Neural progenitor cell (in vitro differentiated cells): ENCODE data around the gene RHOF. TPM values are rescaled to one million over a fixed set of nuclear protein-coding genes. Genes with fewer than 3 reads are reported as not detected.

Experiments
- DNase-seq: peaks from one replicate; pipeline ENCODE4 v3.0.0-alpha.2; 2016; ENCODE audit warnings: low spot score
- H2AFZ ChIP-seq: fragments of 200-600 bp; sonication (generic); replicated peaks from 2 replicates; pipeline ENCODE4 v1.6.1; 2016; ENCODE audit warnings: antibody characterized with exemption
- H3F3A ChIP-seq: fragments of 200-600 bp; sonication (generic); 2 replicates; pipeline ENCODE4 v1.6.1; 2016; ENCODE audit warnings: antibody characterized with exemption, low read depth
- H3K27ac ChIP-seq: fragments of 200-600 bp; sonication (generic); 2 replicates; pipeline ENCODE4 v1.5.1; 2016; ENCODE audit warnings: mild to moderate bottlenecking
- H3K27me3 ChIP-seq: fragments of 200-600 bp; sonication (generic); 2 replicates; pipeline ENCODE4 v1.6.1; 2016; ENCODE audit warnings: mild to moderate bottlenecking, moderate library complexity
- H3K36me3 ChIP-seq: fragments of 200-600 bp; sonication (generic); 2 replicates; pipeline ENCODE4 v1.5.1; 2016
- H3K4me1 ChIP-seq: fragments of 200-600 bp; sonication (generic); 2 replicates; pipeline ENCODE4 v1.6.1; 2016; ENCODE audit warnings: mixed run types
- H3K4me2 ChIP-seq: fragments of 200-600 bp; sonication (generic); 2 replicates; pipeline ENCODE4 v1.6.1; 2016
- H3K4me3 ChIP-seq: fragments of 200-600 bp; sonication (generic); 2 replicates; pipeline ENCODE4 v1.5.1; 2016
- H3K79me2 ChIP-seq: fragments of 200-600 bp; sonication (generic); 2 replicates; pipeline ENCODE4 v1.6.1; 2016; ENCODE audit warnings: low read depth
- H3K9ac ChIP-seq: fragments of 200-600 bp; sonication (generic); 2 replicates; pipeline ENCODE4 v1.6.1; 2016
- H3K9me3 ChIP-seq: fragments of 200-600 bp; sonication (generic); 2 replicates; pipeline ENCODE4 v1.5.1; 2016; ENCODE audit warnings: low read depth
- H4K20me1 ChIP-seq: fragments of 200-600 bp; sonication (generic); 2 replicates; pipeline ENCODE4 v1.6.1; 2016; ENCODE audit warnings: low read depth
- H3K27ac Mint-ChIP-seq: 3 replicates; pipeline ENCODE4 v1.8.0; 2021; ENCODE audit warnings: mixed read lengths
- H3K27me3 Mint-ChIP-seq: 2 replicates; pipeline ENCODE4 v1.8.0; 2022; ENCODE audit warnings: low read depth, mild to moderate bottlenecking, inconsistent platforms, moderate library complexity, mixed read lengths; ENCODE audit not compliant: insufficient read depth
- H3K36me3 Mint-ChIP-seq: 3 replicates; pipeline ENCODE4 v1.8.0; 2021; ENCODE audit warnings: mixed read lengths
- H3K4me1 Mint-ChIP-seq: 3 replicates; pipeline ENCODE4 v1.8.0; 2021; ENCODE audit warnings: mixed read lengths
- H3K4me3 Mint-ChIP-seq: 3 replicates; pipeline ENCODE4 v1.8.0; 2021; ENCODE audit warnings: mild to moderate bottlenecking, moderate library complexity, mixed read lengths
- H3K9me3 Mint-ChIP-seq: 3 replicates; pipeline ENCODE4 v1.8.0; 2020; ENCODE audit warnings: mixed read lengths
- EZH2 ChIP-seq: fragments of 200-600 bp; sonication (generic); IDR thresholded peaks from 2 replicates; pipeline ENCODE4 v1.6.1; 2017; ENCODE audit warnings: antibody characterized with exemption, mild to moderate bottlenecking, moderate library complexity
- EZH2phosphoT487 ChIP-seq: fragments of 200-600 bp; sonication (generic); IDR thresholded peaks from 2 replicates; pipeline ENCODE4 v1.6.1; 2017; ENCODE audit warnings: antibody characterized with exemption
- total RNA-seq: library from RNA; depleted of rRNA; stranded (reverse); fragments of >200 nt; gene quantifications from 2 replicates; pipeline ENCODE4 v1.2.3, GENCODE V29; 2015; ENCODE audit warnings: low replicate concordance
- TF ChIP-seq, protein P1 (sequence below): fragments of 200-600 bp; sonication (generic); IDR thresholded peaks from 2 replicates; pipeline ENCODE4 v1.5.1; 2017; ENCODE audit warnings: antibody characterized with exemption, mild to moderate bottlenecking

Gene RHOF
- total RNA-seq, 1 donor from 2014 or later: 20.1 TPM

DNA sequence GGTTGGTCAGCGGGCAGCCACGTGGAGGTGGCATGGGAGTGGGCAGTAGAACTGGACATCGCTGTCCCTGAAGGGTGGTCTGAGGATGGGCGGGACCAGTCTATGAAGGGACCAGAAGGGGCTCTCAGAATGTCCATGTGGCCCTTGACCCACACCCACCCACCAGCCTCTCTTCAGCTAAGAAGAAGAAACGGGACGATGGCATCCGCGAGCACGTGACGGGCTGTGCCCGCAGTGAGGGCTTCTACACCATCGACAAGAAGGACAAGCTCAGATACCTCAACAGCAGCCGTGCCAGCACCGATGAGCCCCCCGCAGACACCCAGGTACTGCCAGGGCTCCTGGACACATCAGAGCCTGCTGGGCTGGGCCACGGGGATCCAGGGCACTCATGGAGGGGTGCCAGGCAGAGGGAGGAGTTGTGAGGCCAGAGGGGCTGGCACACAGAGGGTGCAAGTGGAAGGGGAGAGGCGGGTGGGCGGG lies 31.6 kb upstream of the RHOF start:
- H3K4me3 Mint-ChIP-seq: no peak overlapping the region

DNA sequence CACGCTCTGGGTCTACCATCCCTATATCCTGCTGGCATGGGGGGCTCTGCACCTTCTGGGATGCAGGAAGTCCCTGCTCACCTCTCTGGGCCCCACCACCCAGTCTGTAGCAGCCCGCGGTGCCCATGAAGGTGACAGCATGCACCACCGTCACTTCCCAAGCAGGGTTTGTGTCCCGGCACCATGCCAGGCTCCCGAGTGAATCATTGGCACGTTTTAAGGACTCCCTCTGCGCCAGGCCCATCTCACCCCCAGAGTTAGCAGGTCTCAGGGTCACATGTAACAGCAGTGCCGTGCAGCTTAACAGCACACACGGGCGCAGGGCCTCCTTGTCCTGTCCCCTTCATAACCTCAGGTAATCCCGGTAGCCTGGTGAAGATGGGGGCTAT lies 30.2 kb upstream of the RHOF start:
- Mint-ChIP-seq H3K36me3 (peaks cover 24% of the 10 kb centered on the region), H3K4me1 (no peaks in the 10 kb centered on the region), H3K9me3 (no peaks in the 10 kb centered on the region), H3K4me3 (no peak overlapping the region), H3K27ac (no peak overlapping the region), H3K27me3 (peaks cover 11% of the 10 kb centered on the region)
- Histone ChIP-seq H3K27ac (no peak overlapping the region), H3K79me2 (no peaks in the 10 kb centered on the region), H3K27me3 (no peaks in the 10 kb centered on the region), H3K36me3 (no peaks in the 10 kb centered on the region), H3K9ac (no peak overlapping the region), H3K4me1 (no peaks in the 10 kb centered on the region), H3K4me3 (no peak overlapping the region), H4K20me1 (no peaks in the 10 kb centered on the region), H3F3A (no peaks in the 10 kb centered on the region), H2AFZ (no peak overlapping the region), H3K9me3 (no peaks in the 10 kb centered on the region), H3K4me2 (no peak overlapping the region)
- no peak for TF ChIP-seq EZH2
- TF ChIP-seq EZH2phosphoT487: no peak
- TF ChIP-seq, protein P1, sequence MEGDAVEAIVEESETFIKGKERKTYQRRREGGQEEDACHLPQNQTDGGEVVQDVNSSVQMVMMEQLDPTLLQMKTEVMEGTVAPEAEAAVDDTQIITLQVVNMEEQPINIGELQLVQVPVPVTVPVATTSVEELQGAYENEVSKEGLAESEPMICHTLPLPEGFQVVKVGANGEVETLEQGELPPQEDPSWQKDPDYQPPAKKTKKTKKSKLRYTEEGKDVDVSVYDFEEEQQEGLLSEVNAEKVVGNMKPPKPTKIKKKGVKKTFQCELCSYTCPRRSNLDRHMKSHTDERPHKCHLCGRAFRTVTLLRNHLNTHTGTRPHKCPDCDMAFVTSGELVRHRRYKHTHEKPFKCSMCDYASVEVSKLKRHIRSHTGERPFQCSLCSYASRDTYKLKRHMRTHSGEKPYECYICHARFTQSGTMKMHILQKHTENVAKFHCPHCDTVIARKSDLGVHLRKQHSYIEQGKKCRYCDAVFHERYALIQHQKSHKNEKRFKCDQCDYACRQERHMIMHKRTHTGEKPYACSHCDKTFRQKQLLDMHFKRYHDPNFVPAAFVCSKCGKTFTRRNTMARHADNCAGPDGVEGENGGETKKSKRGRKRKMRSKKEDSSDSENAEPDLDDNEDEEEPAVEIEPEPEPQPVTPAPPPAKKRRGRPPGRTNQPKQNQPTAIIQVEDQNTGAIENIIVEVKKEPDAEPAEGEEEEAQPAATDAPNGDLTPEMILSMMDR: no peak
- DNase-seq: no peak

More for the DNA sequence above, 31.6 kb upstream of the RHOF start:
- Histone ChIP-seq H3K4me1 (no peaks in the 10 kb centered on the region), H3K9me3 (no peaks in the 10 kb centered on the region), H3K36me3 (no peaks in the 10 kb centered on the region), H3K4me2 (no peak overlapping the region), H3F3A (no peaks in the 10 kb centered on the region), H4K20me1 (no peaks in the 10 kb centered on the region), H3K27me3 (no peaks in the 10 kb centered on the region), H3K4me3 (no peak overlapping the region), H3K79me2 (no peaks in the 10 kb centered on the region), H3K27ac (no peak overlapping the region), H3K9ac (no peak overlapping the region), H2AFZ (no peak overlapping the region)
- Mint-ChIP-seq H3K36me3 (peaks cover 25% of the 10 kb centered on the region), H3K27ac (no peak overlapping the region), H3K4me1 (no peaks in the 10 kb centered on the region), H3K27me3 (peaks cover 10% of the 10 kb centered on the region), H3K9me3 (no peaks in the 10 kb centered on the region)
- DNase-seq: no peak
- TF ChIP-seq, protein P1: no peak
- TF ChIP-seq EZH2: no peak
- no peak for TF ChIP-seq EZH2phosphoT487

DNA sequence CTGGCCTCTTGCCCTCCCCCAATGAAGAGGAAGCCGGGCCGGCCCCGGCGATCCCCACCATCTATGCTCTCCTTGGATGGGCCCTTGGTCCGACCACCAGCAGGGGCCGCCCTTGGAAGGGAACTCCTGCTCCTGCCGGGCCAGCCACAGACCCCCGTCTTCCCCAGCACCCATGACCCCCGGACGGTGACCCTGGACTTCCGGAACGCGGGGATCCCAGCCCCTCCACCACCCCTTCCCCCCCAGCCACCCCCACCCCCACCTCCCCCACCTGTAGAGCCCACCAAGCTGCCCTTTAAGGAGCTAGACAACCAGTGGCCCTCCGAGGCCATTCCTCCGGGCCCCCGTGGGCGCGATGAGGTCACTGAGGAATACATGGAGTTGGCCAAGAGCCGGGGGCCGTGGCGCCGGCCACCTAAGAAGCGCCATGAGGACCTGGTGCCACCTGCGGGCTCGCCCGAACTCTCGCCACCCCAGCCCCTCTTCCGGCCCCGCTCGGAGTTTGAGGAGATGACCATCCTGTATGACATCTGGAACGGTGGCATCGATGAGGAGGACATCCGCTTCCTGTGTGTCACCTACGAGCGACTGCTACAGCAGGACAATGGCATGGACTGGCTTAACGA lies 29.7 kb upstream of the RHOF start:
- Histone ChIP-seq H4K20me1 (no peaks in the 10 kb centered on the region), H3K9me3 (no peaks in the 10 kb centered on the region), H3K9ac (no peak overlapping the region), H3K79me2 (no peaks in the 10 kb centered on the region), H3K36me3 (no peaks in the 10 kb centered on the region), H2AFZ (no peak overlapping the region), H3K4me1 (no peaks in the 10 kb centered on the region), H3K27ac (no peak overlapping the region), H3K4me2 (no peak overlapping the region), H3K4me3 (no peak overlapping the region), H3K27me3 (no peaks in the 10 kb centered on the region), H3F3A (no peaks in the 10 kb centered on the region)
- no peaks in the 10 kb centered on the region for H3K9me3 Mint-ChIP-seq
- DNase-seq: no peak
- no peak overlapping the region for H3K27ac Mint-ChIP-seq
- TF ChIP-seq EZH2: no peak
- TF ChIP-seq, protein P1: peak; percentile 22
- no peak for TF ChIP-seq EZH2phosphoT487
- H3K27me3 Mint-ChIP-seq: peaks cover 11% of the 10 kb centered on the region
- no peaks in the 10 kb centered on the region for H3K4me1 Mint-ChIP-seq
- no peak overlapping the region for H3K4me3 Mint-ChIP-seq
- H3K36me3 Mint-ChIP-seq: peaks cover 19% of the 10 kb centered on the region
